IMR-90 (cell line): ENCODE results near the gene UMODL1.

Experiments
- BHLHE40 ChIP-seq: fragments of 150-350 bp; IDR thresholded peaks from 2 replicates; pipeline ENCODE4 v1.6.1; 2016; ENCODE audit warnings: mild to moderate bottlenecking, low read depth, low read length
- CEBPB ChIP-seq: IDR thresholded peaks from 2 replicates; pipeline ENCODE4 v1.6.1; 2012; ENCODE audit warnings: low read depth, low read length, improper control_type of control experiment
- CHD1 ChIP-seq: IDR thresholded peaks from 2 replicates; pipeline ENCODE4 v1.6.1; 2012; ENCODE audit warnings: low read depth, low read length, improper control_type of control experiment
- MAFK ChIP-seq: IDR thresholded peaks from 2 replicates; pipeline ENCODE4 v1.6.1; 2012; ENCODE audit warnings: low read depth, low read length, improper control_type of control experiment
- MXI1 ChIP-seq: IDR thresholded peaks from 2 replicates; pipeline ENCODE4 v1.6.1; 2012; ENCODE audit warnings: low read depth, mild to moderate bottlenecking, low read length, moderate library complexity, borderline replicate concordance
- POLR2A ChIP-seq: IDR thresholded peaks from 2 replicates; pipeline ENCODE4 v1.6.1; 2012; ENCODE audit warnings: mild to moderate bottlenecking, low read depth, low read length
- RAD21 ChIP-seq: IDR thresholded peaks from 2 replicates; pipeline ENCODE4 v1.6.1; 2012; ENCODE audit warnings: low read length, improper control_type of control experiment
- RCOR1 ChIP-seq: IDR thresholded peaks from 2 replicates; pipeline ENCODE4 v1.6.1; 2012; ENCODE audit warnings: mild to moderate bottlenecking, low read length, improper control_type of control experiment; ENCODE audit not compliant: insufficient replicate concordance
- RFX5 ChIP-seq: IDR thresholded peaks from 2 replicates; pipeline ENCODE4 v1.8.0; 2012; ENCODE audit warnings: low read depth, mild to moderate bottlenecking, low read length, moderate library complexity
- SMC3 ChIP-seq: fragments of 150-350 bp; IDR thresholded peaks from 2 replicates; pipeline ENCODE4 v1.6.1; 2016; ENCODE audit warnings: low read depth, mild to moderate bottlenecking, antibody characterized with exemption, low read length, moderate library complexity
- TF ChIP-seq, protein P1 (sequence below): conservative IDR thresholded peaks from 2 replicates; pipeline ENCODE4 v1.5.1; 2012; ENCODE audit warnings: mild to moderate bottlenecking, low read depth, low read length, improper control_type of control experiment
- TF ChIP-seq, protein P2 (sequence below): fragments of 150-350 bp; IDR thresholded peaks from 2 replicates; pipeline ENCODE4 v1.6.1; 2016; ENCODE audit warnings: low read depth, mild to moderate bottlenecking, low read length, moderate library complexity, borderline replicate concordance

DNA sequence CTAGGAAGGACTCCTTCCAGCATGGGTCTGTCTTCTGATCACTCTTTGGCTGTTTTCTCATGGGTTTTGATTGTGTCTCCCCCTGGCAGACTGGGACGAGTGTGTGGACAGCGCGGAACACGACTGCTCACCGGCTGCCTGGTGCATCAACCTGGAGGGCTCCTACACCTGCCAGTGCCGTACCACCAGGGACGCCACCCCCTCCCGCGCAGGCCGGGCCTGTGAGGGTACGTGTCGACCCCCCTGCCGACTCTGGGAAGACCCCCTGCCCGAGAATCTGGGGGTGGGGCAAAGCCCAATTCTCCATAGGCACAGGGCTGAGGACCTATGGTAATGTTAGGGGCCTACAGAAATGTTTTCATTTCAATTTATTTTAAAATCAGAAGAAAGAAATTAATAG, 38.4 kb downstream of the UMODL1 start:
- TF ChIP-seq RCOR1, result no peak
- no peak for TF ChIP-seq RAD21
- TF ChIP-seq, protein P1, sequence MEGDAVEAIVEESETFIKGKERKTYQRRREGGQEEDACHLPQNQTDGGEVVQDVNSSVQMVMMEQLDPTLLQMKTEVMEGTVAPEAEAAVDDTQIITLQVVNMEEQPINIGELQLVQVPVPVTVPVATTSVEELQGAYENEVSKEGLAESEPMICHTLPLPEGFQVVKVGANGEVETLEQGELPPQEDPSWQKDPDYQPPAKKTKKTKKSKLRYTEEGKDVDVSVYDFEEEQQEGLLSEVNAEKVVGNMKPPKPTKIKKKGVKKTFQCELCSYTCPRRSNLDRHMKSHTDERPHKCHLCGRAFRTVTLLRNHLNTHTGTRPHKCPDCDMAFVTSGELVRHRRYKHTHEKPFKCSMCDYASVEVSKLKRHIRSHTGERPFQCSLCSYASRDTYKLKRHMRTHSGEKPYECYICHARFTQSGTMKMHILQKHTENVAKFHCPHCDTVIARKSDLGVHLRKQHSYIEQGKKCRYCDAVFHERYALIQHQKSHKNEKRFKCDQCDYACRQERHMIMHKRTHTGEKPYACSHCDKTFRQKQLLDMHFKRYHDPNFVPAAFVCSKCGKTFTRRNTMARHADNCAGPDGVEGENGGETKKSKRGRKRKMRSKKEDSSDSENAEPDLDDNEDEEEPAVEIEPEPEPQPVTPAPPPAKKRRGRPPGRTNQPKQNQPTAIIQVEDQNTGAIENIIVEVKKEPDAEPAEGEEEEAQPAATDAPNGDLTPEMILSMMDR, result no peak
- TF ChIP-seq POLR2A, result no peak
- no peak for TF ChIP-seq SMC3
- TF ChIP-seq CEBPB, result no peak
- TF ChIP-seq, protein P2, sequence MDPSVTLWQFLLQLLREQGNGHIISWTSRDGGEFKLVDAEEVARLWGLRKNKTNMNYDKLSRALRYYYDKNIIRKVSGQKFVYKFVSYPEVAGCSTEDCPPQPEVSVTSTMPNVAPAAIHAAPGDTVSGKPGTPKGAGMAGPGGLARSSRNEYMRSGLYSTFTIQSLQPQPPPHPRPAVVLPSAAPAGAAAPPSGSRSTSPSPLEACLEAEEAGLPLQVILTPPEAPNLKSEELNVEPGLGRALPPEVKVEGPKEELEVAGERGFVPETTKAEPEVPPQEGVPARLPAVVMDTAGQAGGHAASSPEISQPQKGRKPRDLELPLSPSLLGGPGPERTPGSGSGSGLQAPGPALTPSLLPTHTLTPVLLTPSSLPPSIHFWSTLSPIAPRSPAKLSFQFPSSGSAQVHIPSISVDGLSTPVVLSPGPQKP, result no peak
- TF ChIP-seq MXI1, result no peak
- no peak for TF ChIP-seq BHLHE40
- no peak for TF ChIP-seq MAFK
- TF ChIP-seq RFX5, result no peak
- no peak for TF ChIP-seq CHD1
